NCI-H748 treated with DMSO at 0.1 percent for 48 hours (cell line): ENCODE data around the gene FAM83B.
A peak's percentile ranks its signal among the peaks of the same experiment; 100 is the strongest.
"Not testable (repeated sequence)": the region's sequence is repeated elsewhere in the genome, so short reads cannot be mapped to it uniquely, and the experiment has no call there.

Source experiments
- DNase-seq: peaks from one replicate; lab custom pipeline; 2025; lab: John Stamatoyannopoulos, UW

Gene FAM83B

GRCh38 chr6:54860132-54860531 lies 13.6 kb downstream of the FAM83B start:
- no peak for DNase-seq

DNA sequence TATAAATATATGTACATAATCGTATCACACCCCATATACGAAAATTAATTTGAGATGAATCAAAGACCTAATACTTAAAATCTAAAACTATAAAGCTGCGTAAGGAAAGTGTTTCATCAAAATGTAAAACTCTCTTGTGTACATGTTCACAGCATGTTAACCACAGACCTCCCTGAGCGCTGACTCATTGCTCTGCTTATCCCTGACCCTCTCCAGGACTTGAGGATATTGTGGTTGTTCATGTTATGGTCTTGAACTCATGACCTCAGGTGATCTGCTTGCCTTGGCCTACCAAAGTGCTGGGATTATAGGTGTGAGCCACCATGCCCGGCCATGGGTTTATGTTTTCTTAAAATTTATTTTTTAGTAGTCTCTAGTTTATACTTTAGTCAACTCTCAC lies 14.2 kb downstream of the FAM83B start:
- no peak for DNase-seq

GRCh38 chr6:54861905-54862616 lies 15.5 kb downstream of the FAM83B start:
- no peak for DNase-seq

DNA sequence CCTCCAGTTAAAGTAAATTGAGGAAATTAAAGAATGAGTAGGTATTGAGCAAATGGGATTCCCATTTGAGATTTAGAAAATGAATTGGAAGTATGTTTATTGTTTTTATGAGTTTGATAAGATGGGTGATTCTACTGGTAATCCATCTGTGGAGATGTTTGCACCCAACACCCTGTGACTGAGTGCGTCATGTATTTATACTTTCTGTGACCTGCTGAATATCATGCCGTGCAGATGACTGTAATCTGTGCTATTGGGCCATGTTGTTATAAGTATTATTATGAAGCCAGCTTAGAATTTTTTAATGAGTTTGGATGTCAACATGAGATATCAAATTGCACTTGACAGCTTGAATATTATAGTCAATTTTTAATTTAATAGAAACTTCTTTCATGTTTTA lies 17.7 kb downstream of the FAM83B start:
- DNase-seq = no peak

- no peak for DNase-seq
Measured at GRCh38 chr6:54865091-54865631, 18.6 kb downstream of the FAM83B start.

- DNase-seq = no peak
Measured at GRCh38 chr6:54868556-54868955, 22.0 kb downstream of the FAM83B start.

DNA sequence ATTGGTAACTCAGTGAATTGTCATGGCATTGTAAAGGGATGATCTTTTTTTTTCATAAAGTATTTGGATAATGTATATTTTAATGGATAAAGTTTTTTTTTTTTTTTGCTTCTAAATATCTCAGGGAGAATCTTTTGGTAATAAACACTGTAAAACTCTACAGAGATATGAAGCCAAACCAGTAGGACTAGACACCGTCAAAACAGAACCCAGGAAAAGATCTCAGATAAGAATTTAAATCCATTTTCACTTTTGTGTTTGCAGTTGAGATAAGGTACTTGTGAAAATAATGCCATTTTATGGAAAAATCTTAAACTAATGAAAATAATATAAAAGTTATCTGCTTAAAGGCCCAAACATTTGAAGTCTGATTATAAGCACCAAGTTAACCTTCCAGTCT lies 27.0 kb downstream of the FAM83B start:
- no peak for DNase-seq

GRCh38 chr6:54874349-54875048 lies 27.9 kb downstream of the FAM83B start:
- no peak for DNase-seq

DNA sequence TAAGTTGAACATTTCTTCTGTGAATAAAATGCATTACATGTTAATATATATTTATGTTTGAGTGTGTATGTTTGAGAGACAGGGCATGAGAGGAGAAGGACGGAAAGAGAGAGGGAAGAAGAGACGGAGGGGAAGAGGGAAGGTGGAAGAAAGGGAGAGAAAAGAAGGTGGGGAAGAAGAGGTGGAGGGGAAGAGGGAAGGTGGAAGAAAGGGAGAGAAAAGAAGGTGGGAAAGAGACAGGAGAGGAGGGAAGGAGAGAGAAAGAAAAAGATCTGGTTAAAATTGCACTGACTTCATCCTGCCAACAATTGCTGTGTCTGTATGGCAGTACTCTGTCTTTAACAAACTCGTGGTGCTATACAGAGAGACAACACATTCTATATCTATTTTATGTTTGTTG lies 29.0 kb downstream of the FAM83B start:
- DNase-seq = no peak

GRCh38 chr6:54876365-54876764 lies 29.8 kb downstream of the FAM83B start:
- no peak for DNase-seq

GRCh38 chr6:54876871-54877270 lies 30.3 kb downstream of the FAM83B start:
- DNase-seq = no peak

- DNase-seq = no peak
Measured at GRCh38 chr6:54877713-54878317, 31.2 kb downstream of the FAM83B start.

DNA sequence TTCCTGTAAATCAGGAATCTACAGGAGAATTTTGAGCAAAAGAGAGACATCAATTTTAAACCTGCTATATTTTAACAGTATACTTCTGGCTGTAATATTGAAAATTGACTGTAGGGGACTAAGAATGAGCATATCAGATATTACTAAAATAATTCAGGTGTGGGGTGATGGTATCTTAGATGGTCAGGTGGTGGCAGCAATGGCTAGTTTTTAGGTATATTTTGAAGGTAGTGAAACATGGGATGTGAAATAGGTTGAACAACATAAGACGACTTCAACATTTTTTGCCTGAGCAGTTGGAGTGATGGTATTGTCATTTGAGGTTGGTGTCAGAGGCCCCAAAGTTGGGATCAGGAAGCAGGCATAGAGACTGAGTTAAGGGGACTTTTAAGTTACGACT lies 32.1 kb downstream of the FAM83B start:
- DNase-seq = peak; percentile 25

DNA sequence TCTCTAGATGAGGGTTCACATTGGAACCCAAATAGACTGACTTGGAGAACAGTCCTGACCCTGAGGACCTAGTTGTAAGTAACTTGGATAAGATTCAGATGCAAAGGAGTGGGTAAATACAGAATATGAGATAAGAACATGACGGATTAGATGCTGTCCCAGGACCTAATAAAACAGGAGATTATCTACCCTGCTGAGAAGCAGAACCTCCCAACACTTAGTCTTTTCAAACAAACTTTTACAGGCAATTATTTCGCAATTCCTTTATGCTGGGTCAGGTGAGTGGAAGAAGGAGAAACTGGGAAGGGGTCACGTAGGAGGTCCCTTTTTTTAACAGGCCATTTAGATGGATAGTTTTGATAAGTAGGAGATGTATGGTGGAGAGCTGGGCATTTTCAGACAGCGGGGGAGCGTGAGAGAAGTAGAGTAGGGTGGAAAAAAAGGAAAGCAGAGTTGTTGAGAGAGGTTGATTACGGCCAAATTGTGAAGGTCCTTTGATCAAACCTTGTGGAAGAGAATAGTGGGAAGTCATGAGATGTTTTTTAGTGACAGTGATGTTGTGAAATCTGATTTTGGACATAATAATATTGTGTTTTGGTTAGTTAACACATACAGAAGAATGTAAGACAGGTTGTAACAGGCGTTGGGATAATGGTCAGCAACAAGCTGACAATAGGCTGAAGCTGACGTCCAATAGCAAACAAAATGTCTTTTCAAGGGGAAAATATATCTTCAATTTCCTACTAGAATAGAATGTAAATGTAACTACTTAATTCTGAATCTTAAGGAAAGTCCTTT lies 32.8 kb downstream of the FAM83B start:
- DNase-seq = no peak

DNA sequence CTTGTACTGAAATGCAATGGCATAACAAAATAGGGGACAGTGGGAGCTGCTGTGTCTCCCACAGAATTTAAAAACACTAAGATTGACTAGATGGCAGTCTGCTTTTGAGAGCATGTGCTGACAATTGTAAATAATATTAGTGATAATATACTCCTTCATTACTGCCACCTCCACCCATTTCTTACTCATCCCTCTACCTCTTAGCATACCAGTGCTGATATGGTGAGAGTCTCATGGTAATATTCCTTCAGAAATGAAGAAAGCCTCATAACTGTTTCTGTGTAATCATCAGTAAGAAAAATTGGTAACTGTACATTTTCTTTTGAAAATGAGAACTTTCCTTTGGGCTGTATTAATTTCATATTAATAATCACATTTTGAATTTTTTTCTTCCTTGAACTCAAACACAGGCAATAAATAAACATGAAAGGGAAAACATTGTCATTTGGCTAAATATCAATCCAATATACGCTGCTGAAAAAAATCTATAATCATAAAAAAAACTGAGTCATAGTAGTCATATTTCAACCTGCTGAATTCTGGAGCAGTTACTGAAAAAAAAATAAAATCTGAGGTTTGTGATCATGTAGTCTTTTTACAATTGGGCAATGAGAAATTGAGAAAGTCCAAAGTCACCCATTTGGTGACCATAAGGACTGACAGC lies 34.6 kb downstream of the FAM83B start:
- no peak for DNase-seq

GRCh38 chr6:54881891-54882290 lies 35.3 kb downstream of the FAM83B start:
- DNase-seq = not testable (repeated sequence)

DNA sequence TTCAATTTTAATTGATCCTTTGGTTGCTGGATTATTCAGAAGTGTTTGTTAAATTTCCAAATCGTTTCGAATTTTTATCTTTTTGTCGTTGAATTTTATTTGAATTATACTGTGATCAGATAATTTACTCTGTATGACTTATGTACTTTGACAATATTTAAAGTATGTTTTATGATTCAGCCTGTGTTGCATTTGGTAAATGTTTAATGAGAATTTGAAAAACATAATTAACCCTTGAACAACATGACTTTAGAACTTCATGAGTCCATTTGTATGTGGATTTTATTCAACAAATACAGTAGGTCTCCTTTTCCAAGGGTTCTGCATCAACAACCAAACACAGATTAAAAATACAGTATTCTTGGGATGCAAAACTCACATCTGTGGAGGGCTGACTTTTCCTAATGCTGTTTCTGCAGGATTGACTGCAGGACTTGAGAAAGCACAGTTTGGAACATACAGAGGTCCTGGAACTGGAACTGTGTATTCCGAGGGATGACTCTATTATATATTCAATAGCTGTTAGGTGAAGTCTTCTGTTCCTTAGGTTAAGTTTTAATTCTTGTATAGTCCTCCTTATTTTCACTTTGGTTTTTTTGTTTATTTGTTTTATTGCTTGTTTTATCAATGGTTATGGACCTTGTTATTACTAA lies 40.5 kb downstream of the FAM83B start:
- no peak for DNase-seq

GRCh38 chr6:54891536-54891935 lies 45.0 kb downstream of the FAM83B start:
- DNase-seq = no peak

DNA sequence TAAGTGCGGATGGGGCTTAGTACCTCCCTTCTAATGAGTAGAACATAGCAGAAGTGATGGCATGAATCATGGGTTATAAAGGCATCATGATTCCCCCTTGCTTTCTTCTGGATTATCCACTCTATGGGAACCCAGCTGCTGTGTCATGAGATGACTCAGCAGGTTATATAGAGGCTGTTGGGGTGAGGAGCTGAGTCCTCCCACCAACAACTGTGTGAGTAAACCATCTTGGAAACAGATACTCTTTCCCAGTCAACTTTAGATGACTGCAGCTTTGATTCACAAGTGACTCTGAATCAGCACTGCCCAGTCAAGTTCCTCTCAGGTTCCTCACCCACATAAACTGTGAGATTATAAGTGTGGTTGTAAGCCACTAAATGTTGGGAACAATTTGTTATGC lies 46.3 kb downstream of the FAM83B start:
- no peak for DNase-seq

DNA sequence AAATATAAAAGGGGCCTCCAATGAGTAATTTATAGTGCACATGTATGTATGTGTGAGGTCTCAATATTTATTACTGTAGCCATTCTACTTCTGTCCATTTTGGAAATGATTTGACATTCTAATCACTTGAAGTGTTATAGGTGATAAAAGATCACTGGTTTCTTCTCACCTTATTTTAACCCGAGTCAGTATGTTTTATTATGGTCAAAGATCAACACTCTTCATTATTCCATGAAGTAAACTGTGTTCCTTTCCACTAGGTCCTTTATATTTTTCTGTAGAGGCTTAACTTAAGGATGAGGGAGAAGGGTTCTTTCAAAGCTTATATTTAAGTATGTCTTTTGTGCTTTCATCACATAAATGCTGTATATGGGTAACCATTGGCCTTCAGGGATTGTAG lies 47.2 kb downstream of the FAM83B start:
- no peak for DNase-seq

- no peak for DNase-seq
Measured at GRCh38 chr6:54896302-54896701, 49.7 kb downstream of the FAM83B start.
